ENCODE measurements around the gene GSG1L.

- TF ChIP-seq PHB2 (IDR thresholded peaks at IDR 0.05; ENCODE audit: partially characterized antibody), result no peak
- no peak for TF ChIP-seq ZNF333 (CRISPR knock-in tag; IDR thresholded peaks at IDR 0.05; ENCODE audit: borderline replicate concordance)
- TF ChIP-seq, protein P1, sequence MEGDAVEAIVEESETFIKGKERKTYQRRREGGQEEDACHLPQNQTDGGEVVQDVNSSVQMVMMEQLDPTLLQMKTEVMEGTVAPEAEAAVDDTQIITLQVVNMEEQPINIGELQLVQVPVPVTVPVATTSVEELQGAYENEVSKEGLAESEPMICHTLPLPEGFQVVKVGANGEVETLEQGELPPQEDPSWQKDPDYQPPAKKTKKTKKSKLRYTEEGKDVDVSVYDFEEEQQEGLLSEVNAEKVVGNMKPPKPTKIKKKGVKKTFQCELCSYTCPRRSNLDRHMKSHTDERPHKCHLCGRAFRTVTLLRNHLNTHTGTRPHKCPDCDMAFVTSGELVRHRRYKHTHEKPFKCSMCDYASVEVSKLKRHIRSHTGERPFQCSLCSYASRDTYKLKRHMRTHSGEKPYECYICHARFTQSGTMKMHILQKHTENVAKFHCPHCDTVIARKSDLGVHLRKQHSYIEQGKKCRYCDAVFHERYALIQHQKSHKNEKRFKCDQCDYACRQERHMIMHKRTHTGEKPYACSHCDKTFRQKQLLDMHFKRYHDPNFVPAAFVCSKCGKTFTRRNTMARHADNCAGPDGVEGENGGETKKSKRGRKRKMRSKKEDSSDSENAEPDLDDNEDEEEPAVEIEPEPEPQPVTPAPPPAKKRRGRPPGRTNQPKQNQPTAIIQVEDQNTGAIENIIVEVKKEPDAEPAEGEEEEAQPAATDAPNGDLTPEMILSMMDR (CRISPR knock-in tag; IDR thresholded peaks at IDR 0.05), result no peak
- TF ChIP-seq NR1H2 (CRISPR knock-in tag; IDR thresholded peaks at IDR 0.05; ENCODE audit: borderline replicate concordance, low read depth), result no peak
- TF ChIP-seq SYNCRIP (IDR thresholded peaks at IDR 0.05; ENCODE audit: insufficient read depth, low read depth, low read length), result no peak
- no peak for TF ChIP-seq NFYB (CRISPR knock-in tag; IDR thresholded peaks at IDR 0.05)
- no peak for TF ChIP-seq RNF2 (conservative IDR thresholded peaks at IDR 0.05; ENCODE audit: low read depth)
- TF ChIP-seq PAX8 (CRISPR knock-in tag; IDR thresholded peaks at IDR 0.05; ENCODE audit: borderline replicate concordance), result no peak
Observed at GRCh38 chr16:28096983-28097899, 33.7 kb upstream of the GSG1L start.

Data from HepG2 (cell line).